GM12864 (cell line): ENCODE results near the gene ETV6.

Experiments
- DNase-seq: peaks from one replicate; pipeline ENCODE4 v3.0.0-alpha.2; 2011; ENCODE audit warnings: low read depth
- H3K4me3 ChIP-seq: 2 replicates; pipeline ENCODE4 v1.5.1; 2011; ENCODE audit warnings: mild to moderate bottlenecking, low read depth, low read length, control low read depth
- TF ChIP-seq, protein P1 (sequence below): IDR thresholded peaks from 2 replicates; pipeline ENCODE4 v1.5.1; 2011; ENCODE audit warnings: low read depth, mild to moderate bottlenecking, moderate library complexity, low read length, control low read depth, inconsistent platforms; ENCODE audit errors: missing control alignments

Gene ETV6

GRCh38 chr12:11651785-11652184 is 2.3 kb downstream of the ETV6 start:
- TF ChIP-seq, protein P1, sequence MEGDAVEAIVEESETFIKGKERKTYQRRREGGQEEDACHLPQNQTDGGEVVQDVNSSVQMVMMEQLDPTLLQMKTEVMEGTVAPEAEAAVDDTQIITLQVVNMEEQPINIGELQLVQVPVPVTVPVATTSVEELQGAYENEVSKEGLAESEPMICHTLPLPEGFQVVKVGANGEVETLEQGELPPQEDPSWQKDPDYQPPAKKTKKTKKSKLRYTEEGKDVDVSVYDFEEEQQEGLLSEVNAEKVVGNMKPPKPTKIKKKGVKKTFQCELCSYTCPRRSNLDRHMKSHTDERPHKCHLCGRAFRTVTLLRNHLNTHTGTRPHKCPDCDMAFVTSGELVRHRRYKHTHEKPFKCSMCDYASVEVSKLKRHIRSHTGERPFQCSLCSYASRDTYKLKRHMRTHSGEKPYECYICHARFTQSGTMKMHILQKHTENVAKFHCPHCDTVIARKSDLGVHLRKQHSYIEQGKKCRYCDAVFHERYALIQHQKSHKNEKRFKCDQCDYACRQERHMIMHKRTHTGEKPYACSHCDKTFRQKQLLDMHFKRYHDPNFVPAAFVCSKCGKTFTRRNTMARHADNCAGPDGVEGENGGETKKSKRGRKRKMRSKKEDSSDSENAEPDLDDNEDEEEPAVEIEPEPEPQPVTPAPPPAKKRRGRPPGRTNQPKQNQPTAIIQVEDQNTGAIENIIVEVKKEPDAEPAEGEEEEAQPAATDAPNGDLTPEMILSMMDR = no peak
- H3K4me3 ChIP-seq = peak overlapping the region; percentile 62
- DNase-seq = no peak

GRCh38 chr12:11652351-11653040 is 3.0 kb downstream of the ETV6 start:
- H3K4me3 ChIP-seq = peak overlapping the region; percentile 62
- peak; percentile 53 for DNase-seq
- TF ChIP-seq, protein P1 = no peak

DNA sequence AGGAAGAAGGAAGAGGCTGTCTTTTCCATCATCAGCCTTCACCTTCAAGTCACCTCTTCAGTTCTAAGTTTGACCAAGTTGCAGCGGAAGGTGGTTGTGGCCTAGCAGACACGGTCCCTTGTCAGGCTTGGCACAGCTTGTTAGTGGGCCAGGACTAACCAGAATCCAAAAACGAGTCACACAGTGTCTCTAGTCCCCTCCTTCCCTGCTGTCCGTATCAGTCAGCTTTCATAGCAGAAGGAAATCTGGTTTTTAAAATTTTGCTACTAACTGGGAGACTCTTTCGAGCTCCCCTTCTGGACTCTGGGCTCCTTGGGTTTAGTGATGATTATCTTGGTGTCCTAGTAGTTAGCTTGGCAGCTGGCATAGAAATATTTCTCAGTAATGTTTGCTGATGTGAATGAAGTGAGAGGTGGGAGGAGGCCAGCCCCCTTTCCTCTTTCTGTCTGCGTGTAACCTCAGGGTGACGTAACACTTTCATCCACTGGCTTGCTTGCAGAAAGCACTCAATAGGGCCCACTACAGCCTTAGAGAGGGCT is 3.8 kb downstream of the ETV6 start:
- DNase-seq = peak; percentile 57
- H3K4me3 ChIP-seq = peak overlapping the region; percentile 62
- TF ChIP-seq, protein P1 = no peak

- TF ChIP-seq, protein P1 = no peak
- H3K4me3 ChIP-seq = no peak overlapping the region
- DNase-seq = no peak
These were observed 4.9 kb downstream of the ETV6 start for GRCh38 chr12:11654338-11654737.

DNA sequence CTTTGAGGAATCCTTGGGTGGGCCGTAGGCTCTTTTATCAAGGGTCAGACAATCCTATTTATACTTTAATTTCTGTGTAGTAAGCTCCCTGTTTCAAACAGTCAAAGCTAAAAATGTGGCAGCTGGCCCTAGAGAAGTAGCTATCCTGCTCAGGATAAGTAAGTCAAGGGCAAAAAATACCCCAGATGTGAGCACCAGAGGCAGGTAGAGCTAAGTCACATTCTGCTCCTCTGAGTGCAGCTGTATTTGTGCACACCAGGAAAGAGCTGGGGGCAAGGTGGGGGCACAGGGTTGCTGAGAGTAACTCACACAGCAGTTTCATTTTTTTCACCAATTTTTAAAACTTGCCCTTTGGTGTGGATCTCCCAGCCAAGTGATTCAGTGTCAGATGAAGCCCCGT is 5.3 kb downstream of the ETV6 start:
- H3K4me3 ChIP-seq = no peak overlapping the region
- TF ChIP-seq, protein P1 = no peak

DNA sequence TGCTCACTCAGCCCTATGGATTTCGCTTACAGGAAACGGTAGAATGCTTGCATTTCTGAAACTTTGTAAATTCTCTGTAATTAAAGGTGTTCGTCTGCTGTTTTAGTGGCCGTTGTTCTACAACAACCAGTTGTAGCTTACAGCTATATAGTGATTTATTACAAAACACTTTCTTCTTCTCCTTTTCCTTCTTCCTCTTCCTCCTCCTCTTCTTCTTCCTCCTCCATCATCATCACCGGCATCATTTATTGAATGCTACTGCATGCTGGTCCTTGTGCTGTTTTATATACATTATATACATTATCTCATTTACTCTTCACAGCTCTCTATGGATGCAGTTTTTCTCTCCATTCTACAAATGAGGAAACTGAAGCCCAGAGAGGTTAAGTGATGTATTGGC is 6.4 kb downstream of the ETV6 start:
- no peak overlapping the region for H3K4me3 ChIP-seq
- no peak for DNase-seq
- TF ChIP-seq, protein P1 = no peak

More for the DNA sequence above, 5.3 kb downstream of the ETV6 start:
- no peak for DNase-seq

- H3K4me3 ChIP-seq = no peak overlapping the region
- TF ChIP-seq, protein P1 = no peak
- no peak for DNase-seq
These were observed 7.1 kb downstream of the ETV6 start for GRCh38 chr12:11656550-11656949.
